ENCODE data around the gene CFDP1.

- TF ChIP-seq CTCF (conservative IDR thresholded peaks at IDR 0.05 in 1 of 2, IDR thresholded peaks at IDR 0.05 in 1 of 2; ENCODE audit: low read depth in 1 of 2, low read length in 2 of 2) (no peak), EZH2 (IDR thresholded peaks at IDR 0.05; ENCODE audit: low read length, missing control alignments) (no peak)
These were observed 145.6 kb downstream of the CFDP1 start for GRCh38 chr16:75287708-75288107.

Data from fibroblast of lung (primary cell).